NB4 (cell line): ENCODE results near the gene RBPJ.

Experiments used
- DNase-seq: peaks from one replicate; pipeline ENCODE4 v3.0.0; 2010; ENCODE audit warnings: low read depth
- H3K4me3 ChIP-seq: one replicate; pipeline ENCODE4 v1.5.1; 2011; ENCODE audit warnings: mild to moderate bottlenecking, low read depth, low read length, moderate library complexity
- CTCF ChIP-seq: IDR thresholded peaks from one replicate; pipeline ENCODE4 v1.5.1; 2012; ENCODE audit warnings: low read depth, low read length
- MAX ChIP-seq: IDR thresholded peaks from 2 replicates; pipeline ENCODE4 v1.6.1; 2011; ENCODE audit warnings: low read depth, low read length
- MYC ChIP-seq: IDR thresholded peaks from 2 replicates; pipeline ENCODE4 v1.6.1; 2011; ENCODE audit warnings: low read depth, low read length
- POLR2A ChIP-seq: IDR thresholded peaks from 2 replicates; pipeline ENCODE4 v1.6.1; 2011; ENCODE audit warnings: mild to moderate bottlenecking; ENCODE audit not compliant: insufficient read length; ENCODE audit errors: extremely low read depth

The RBPJ gene

GRCh38 chr4:26466578-26467270 is 145.9 kb downstream of the RBPJ start:
- no peak overlapping the region for H3K4me3 ChIP-seq
- no peak for TF ChIP-seq MYC
- no peak for DNase-seq

- H3K4me3 ChIP-seq, result no peak overlapping the region
- TF ChIP-seq POLR2A (no peak), CTCF (no peak), MYC (no peak), MAX (no peak)
- DNase-seq, result no peak
Measured at GRCh38 chr4:26467724-26468123, 146.9 kb downstream of the RBPJ start.

GRCh38 chr4:26468283-26468949 is 147.6 kb downstream of the RBPJ start:
- TF ChIP-seq POLR2A (no peak), MAX (no peak), MYC (no peak)
- H3K4me3 ChIP-seq, result no peak overlapping the region
- no peak for DNase-seq

- H3K4me3 ChIP-seq, result no peak overlapping the region
- no peak for TF ChIP-seq MYC
- no peak for TF ChIP-seq CTCF
- no peak for TF ChIP-seq MAX
- TF ChIP-seq POLR2A, result no peak
- no peak for DNase-seq
Measured at GRCh38 chr4:26468977-26469376, 148.2 kb downstream of the RBPJ start.

- no peak for DNase-seq
- no peak for TF ChIP-seq MAX
- no peak for TF ChIP-seq CTCF
- no peak for TF ChIP-seq MYC
- TF ChIP-seq POLR2A, result no peak
- no peak overlapping the region for H3K4me3 ChIP-seq
Measured at GRCh38 chr4:26471890-26472289, 151.1 kb downstream of the RBPJ start.

- no peak for DNase-seq
- TF ChIP-seq MYC, result no peak
- TF ChIP-seq MAX, result no peak
- no peak for TF ChIP-seq CTCF
- no peak for TF ChIP-seq POLR2A
- no peak overlapping the region for H3K4me3 ChIP-seq
Measured at GRCh38 chr4:26473893-26474292, 153.1 kb downstream of the RBPJ start.
